ACHN (cell line): ENCODE measurements around the gene AUH.

ENCODE experiments used
- DNase-seq: peaks from one replicate; pipeline ENCODE4 v3.0.0-alpha.2; 2015
- in situ Hi-C: cut with HindIII; loops from 2 replicates; pipeline ENCODE4 v1.10.0; 2017; ENCODE audit warnings: low sequenced_read_pairs, low pct_ligation_motif_present, low pct_unique_long_range_greater_than_20kb

Gene AUH

DNA sequence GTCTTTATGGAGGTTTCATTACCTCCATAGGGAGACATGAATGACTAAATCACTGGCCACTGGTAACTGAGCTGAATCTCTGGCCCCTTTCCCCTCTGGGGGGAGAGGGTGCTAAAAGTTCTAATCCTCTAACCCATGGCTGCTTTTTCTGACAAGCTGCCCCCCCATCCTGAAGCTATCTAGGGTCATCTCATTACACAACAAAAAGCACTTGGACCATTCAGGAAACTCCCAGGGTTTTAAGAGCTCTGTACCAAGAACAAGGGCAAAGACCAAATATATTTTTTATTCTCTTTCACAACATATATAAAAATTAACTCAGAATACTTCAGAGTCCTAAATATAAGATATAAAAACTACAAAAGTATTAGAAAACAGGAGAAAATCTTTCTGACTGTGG lies 14.3 kb downstream of the AUH start:
- DNase-seq, result no peak
- in situ Hi-C loops, result no loop called here

DNA sequence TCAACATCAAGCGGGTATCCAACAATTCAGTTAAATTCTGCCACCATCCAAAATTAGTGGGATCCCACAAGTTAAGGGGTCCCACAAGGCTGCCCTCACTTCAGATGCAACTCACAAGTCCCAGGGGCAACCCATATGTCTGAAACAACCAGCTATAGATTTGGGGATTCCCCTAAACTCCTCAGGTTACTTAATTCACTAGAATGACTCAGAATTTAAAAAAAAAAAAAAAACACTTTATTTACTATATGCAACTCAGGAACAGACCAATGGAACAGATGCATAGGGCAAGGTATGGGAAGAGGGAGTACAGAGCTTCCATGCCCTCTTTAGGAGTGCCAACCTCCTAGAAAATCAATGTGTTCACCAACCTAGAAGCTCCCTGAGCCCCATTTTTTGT lies 15.1 kb downstream of the AUH start:
- in situ Hi-C loops, result no loop called here
- no peak for DNase-seq

DNA sequence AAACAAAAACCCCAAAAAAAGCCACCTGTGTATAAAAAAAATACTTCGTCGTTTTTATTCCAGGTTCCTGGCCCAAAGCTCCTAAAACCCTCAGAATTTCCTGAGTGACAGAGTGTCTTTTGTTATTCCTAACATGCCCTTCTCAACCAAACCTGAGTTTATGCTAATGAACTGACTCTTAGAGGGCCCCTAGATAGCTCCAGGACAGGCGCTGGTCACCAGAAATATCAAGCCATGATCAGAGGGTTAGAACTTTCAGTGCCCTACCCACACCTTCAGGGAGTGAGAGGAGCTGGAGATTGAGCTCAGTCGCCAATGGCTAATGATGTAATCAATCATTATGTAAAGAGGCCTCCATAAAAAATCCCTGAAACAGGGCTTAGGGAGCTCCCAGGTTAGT lies 15.7 kb downstream of the AUH start:
- DNase-seq, result no peak
- in situ Hi-C loops, result no loop called here

DNA sequence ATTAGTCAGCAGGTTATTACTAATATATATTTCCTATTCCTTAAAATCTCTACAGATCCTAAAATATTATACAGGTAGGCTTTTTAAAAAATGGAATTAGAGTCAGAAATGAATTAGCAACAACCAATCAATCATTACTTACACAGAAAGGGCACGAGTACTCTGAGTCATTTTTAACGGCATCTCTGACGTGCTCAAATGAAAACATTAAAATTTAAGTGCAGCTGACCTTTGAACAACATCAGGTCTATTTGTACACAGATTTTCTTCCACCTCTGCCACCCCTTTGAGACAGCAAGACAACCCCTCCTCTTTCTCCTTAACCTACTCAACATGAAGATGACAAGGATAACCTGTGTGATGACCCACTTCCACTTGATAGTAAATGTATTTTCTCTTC lies 19.1 kb downstream of the AUH start:
- in situ Hi-C loops, result no loop called here
- no peak for DNase-seq

DNA sequence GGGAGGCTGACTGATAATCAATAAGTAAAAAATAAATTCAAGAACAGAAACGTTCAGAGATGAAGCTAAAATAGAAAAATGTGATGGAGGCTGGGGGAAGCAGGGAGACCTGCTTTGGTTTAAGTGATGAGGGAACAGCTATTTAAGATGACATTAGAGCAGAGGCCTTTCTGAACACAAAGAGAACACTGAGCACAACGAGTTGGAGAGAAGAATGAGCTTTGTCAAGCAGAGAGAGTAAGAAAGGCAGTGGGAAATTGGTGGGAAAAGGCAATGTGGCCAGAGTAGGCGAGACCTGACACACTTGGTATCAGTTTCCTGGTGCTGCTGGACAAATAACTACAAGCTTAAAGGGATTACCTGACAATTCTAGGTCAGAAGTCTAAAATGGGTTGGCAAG lies 20.0 kb downstream of the AUH start:
- in situ Hi-C loops, result no loop called here
- no peak for DNase-seq

DNA sequence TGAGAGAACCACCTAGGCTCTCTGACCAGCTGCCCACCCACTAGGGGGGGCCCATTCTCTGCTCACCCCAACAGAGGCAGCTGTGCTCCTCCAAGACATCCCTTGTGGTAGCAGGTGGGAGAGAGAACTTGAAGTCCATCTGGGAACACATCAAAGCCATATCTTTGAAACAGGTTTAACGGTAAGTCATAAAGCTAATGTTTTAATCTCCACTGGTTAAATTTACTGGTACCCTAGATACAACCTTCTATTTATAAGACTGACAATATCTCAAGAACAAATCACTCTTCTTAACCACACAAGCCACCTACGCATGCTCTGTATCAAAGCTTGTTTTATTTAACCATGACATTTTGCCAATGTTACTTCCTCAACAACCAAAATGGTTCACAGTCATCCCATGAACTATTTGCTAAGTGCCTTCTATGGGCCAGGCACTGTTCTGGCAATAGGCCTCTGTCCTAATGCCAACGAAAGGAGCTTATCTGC lies 20.4 kb downstream of the AUH start:
- in situ Hi-C loops, result no loop called here
- no peak for DNase-seq

DNA sequence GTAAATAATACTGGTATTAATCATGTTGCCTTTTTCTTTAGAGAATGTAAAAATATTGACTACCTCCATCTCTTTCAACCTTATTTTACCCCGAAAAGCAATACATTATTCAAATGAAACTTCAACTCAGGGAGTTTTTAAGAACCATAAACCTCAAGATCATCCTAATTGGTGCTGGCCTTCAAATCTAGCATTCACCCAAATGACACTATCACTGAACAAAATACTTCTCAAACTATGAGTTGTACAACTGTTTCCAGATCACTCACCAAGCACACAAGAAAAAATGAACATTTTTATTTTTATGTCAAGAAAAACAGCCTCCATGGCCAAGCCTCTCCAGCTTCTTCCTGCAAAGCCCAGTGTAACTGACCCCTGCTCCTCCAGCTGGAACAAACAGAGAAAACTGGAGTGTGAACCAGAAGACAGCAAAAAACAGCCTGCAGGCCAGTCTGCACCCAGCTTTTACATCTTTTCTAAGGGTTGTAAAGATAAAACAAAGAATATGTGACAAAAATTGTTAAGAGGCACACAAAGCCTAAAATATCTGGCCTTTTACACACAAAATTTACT lies 21.2 kb downstream of the AUH start:
- in situ Hi-C loops, result no loop called here
- no peak for DNase-seq

DNA sequence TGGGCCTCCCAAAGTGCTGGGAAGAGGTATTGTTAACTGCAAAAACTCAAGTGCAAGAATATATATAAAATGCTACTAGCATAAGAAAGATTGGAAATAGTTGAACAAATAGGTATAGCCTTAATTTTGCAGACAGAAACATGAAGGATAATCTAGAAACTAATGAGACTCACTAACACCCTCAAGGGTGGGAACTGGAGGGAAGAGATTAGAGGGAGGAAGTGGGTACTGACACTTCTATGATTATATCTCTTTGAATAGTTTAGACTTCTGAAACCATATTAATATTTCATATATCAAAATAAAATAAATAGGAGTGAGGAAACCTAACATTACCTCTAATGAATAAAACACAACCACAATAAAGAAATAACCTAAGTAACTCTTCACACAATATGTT lies 23.0 kb downstream of the AUH start:
- DNase-seq, result no peak
- in situ Hi-C loops, result no loop called here

DNA sequence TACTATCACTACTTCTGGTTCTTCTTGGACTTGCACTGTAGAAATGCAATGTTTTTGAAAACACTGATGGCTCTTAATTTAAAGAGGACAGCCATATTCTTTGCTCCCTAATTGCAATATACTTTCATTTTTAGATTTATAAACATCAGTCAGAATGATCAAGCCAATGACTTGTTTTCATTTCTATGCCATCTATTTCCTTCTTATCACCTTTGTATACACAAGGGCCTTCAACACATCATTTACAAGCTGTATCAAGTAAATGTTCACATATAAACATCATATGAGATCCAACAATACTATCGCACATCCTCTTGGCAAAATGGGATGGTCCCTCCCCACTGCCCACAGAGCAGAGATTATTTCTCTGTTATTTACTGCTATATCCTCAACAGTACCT lies 24.9 kb downstream of the AUH start:
- DNase-seq, result no peak
- in situ Hi-C loops, result no loop called here

DNA sequence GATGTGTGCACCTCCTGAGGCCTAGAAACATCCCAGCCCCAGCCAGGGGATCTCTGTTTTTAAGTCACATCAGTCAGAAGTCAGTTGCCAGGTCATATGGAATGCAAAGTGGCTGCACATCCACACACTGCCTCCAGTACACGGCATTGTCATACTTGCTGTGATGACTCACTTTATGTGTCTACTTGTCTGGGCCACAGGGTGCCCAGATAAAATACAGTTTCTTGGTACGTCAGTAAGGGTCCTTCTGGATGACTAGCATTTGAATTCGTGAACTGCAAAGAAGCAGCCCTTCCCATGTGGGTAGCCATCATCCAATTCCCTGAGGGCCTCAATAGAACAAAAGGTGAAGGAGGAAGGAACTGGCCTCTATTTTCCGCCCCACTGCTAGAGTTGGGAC lies 27.7 kb downstream of the AUH start:
- in situ Hi-C loops, result no loop called here
- no peak for DNase-seq

DNA sequence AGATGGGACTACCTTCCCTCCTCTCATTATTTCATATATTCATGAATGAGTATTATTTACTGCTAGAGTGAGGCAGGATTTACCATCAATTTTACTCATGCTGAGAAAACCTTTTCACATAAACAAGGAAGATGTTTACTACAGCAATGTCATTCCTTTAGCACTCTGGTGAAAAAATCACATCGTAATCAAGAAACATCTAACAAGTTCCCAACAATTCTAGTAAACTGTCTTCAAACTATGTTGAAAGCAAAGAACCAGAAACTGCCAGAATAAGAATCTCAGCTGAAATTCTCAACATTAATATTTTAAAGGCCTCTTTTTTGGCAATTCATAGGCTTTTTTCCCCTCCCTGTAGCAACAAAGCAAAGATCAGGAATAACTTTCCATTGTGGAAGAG lies 28.2 kb downstream of the AUH start:
- in situ Hi-C loops, result no loop called here
- no peak for DNase-seq

DNA sequence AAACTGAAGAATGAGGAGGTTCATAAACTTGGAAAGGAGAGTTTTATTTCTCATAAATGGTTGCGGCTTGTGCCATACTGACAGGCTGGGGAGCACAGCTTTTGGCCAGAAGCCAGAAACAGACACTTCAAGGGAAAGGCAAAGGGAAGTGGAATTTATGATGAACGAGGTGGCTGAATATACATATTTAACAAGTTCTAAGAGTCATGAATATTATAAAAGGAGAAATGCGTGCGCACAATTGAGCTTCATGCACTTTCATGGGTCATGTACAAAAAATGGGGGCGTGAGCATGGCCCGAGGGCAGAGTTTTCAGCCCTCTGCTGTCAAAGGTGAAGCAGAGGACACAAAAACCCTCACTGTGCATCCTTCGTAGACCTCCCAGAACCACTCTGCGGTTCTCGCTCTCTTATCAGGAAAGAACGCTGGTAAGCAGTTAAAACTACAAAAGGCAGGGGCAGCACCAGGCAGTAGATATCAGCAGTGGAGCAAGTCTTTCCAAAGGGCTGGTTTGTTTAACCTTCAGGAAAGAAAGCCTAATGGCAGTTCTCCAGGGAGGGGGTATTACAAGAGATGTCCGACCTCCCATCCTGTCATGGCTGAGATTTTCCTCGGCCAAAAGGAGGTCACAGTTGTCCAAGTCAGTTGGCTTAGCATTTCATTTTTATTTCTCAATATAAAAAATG lies 29.0 kb downstream of the AUH start:
- DNase-seq, result no peak
- in situ Hi-C loops, result no loop called here

DNA sequence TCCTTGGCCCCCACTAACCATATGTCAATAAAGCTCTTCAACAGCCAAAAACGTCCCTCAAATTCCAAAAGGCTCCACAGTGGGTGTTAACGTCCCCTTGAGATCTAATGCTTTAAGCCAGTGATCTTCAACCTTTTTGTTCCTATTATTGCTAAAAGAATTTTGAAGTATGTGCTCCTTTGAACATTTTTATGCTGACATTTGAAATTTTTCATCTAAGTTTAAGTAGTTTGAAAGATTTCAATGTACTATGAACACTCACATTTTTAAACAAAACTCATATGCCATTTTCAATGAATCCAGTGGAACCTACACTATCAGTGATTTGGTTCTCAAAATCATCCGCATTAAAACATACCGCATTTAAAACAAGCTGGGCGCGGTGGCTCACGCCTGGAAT lies 29.9 kb downstream of the AUH start:
- DNase-seq, result no peak
- in situ Hi-C loops, result no loop called here

DNA sequence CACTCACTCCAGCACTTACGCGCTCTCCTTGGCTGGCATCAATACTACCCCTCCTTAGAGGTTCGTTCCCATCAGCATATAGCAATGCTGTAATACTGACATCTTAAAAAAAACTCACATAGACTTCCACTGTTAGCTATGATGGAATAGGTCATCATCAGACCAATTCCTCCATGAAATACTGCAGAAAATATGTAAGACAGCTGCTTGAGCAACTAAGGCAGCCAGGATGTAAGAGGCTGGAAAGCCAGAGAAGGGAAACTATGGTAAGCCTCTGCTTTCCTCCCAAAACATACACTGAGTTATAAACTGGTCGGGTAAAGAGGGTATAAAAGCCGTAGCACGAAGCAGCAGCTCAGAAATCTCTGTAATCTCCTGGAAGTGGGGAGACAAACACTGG lies 33.5 kb downstream of the AUH start:
- DNase-seq, result no peak

DNA sequence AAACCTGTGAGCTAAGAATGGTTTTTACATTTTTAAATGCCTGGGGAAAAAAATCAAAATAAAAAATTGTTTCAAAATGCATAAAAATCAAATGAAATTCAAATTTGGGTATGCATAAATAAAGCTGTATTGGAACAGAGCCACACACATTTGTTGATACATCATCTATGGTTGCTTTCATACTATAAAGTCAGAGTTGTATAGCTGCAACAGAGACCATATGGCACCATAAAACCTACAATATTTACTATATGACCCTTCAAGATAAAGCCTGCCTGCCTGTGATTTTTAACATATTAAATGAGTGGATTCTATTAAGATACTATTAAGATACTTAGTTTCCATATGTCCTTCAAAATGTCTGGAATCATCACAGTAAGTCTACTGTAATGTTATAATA lies 40.0 kb downstream of the AUH start:
- DNase-seq, result no peak
- in situ Hi-C loops, result no loop called here

More for the DNA sequence above, 33.5 kb downstream of the AUH start:
- in situ Hi-C loops, result no loop called here

DNA sequence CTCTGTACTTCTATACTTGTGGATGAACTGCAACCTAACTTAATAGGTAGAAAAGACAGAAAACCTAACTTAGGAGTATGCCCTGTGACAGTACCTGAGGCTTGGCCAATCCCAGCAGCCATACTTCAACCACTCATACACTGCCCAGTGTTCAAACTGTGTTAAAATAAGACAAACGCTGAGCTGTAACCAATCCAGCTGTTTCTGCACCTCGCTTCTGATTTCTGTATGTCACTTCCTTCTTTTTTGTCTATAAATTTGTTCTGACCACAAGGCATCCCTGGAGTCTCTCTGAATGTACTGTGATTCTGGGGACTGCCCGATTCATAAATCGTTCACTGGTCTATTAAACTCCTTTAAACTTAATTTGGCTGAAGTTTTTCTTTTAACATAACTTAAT lies 41.4 kb downstream of the AUH start:
- in situ Hi-C loops, result no loop called here
- no peak for DNase-seq

DNA sequence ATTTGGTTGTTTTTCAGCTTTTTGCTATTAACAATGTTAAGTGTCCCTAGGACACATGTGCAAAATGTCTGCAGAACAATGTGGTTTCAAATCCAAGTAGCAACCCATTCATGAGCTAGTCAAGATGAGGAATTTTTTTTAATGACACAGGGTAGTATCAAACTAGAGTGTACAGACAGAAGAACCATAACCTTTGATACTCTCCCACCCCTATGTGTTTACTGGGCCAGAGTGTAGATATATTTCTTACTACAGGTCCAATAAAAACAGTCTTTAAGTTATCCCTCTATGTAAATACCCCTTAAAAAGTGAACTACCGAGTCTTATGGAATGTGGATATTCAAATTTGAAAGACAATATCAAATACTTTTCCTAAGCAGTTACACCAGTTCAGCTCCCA lies 45.6 kb downstream of the AUH start:
- in situ Hi-C loops, result no loop called here
- no peak for DNase-seq

DNA sequence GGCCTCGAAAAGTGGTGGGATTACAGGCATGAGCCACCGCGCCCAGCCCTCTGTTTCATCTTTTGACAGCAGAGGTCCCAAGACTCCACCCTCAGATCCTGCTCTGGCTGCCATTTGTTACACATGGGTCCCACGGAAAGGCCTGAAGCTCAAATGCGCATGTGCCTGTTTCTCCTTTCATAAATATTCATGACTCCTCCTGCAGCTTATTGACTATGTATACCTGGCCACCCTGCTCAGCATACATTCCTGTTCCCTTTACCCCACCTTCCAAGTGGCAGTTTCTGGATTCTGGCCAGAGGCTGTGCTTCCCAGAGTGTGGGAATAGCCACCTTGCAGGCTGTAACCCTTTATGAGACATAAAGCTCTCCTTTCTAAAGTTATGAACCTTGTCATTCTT lies 46.5 kb downstream of the AUH start:
- no peak for DNase-seq

DNA sequence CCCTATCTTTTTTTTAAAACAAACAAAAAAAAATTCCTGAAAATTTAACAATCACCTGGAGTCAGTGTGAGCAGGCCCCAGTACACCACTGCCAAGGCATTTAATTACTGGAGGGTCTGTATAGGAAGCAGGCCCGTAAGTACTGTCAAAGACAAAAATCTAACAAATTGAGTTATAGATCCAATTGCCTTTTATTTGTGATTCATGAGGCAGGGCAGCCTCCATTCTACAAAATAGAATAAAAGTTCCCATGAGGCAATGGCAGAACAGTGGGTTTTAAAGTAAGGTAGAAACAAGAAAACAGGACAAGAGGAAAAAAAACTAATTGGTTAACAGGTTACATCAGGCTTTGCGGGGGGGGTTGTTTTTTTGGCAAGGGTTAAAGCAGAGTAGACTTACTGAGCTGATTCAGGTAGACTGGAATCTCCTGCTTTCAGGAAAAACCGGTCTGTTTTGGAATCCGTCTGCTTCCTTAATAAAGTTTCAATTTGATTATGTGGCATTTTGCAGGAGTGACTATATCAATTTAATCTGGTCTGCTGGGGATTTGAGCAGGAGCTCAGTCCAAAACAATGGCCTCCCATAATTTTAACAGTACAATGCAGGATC lies 48.9 kb downstream of the AUH start:
- in situ Hi-C loops, result no loop called here
- no peak for DNase-seq

More for the DNA sequence above, 46.5 kb downstream of the AUH start:
- in situ Hi-C loops, result no loop called here

DNA sequence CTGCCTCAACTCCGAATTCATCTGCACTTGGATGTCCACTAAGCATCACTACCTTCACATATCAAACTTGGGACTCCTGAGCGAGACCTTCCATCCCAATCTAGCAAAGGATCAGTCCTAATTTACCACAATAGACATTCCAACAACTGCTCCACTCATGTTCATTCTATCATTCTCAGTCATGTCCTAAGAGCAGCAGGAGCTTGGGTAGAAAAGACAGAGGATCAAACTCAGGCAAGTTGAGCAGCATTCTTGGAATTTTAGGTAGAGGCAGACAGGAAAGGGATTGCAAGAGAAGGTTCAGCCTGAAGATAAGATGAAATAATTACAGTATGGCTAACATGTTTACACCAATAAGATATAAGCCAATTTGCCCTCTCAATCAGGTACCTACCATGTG lies 51.7 kb downstream of the AUH start:
- in situ Hi-C loops, result no loop called here
- DNase-seq, result no peak
